HEK293 (cell line): ENCODE measurements around the gene NME1.

ENCODE experiments used
- RBAK ChIP-seq: fragments of 450-650 bp; formaldehyde crosslinking; IDR thresholded peaks from 2 replicates; pipeline ENCODE4 v1.5.1; 2016; ENCODE audit warnings: missing biosample characterization, missing genetic modification characterization
- YY1 ChIP-seq: fragments of 450-650 bp; formaldehyde crosslinking; IDR thresholded peaks from 2 replicates; pipeline ENCODE4 v1.5.1; 2018; ENCODE audit warnings: missing biosample characterization, missing genetic modification characterization
- ZEB2 ChIP-seq: fragments of 450-650 bp; formaldehyde crosslinking; IDR thresholded peaks from 2 replicates; pipeline ENCODE4 v1.5.1; 2016; ENCODE audit warnings: missing biosample characterization, missing genetic modification characterization
- ZNF132 ChIP-seq: fragments of 450-650 bp; formaldehyde crosslinking; IDR thresholded peaks from 2 replicates; pipeline ENCODE4 v1.5.1; 2017; ENCODE audit warnings: missing biosample characterization, missing genetic modification characterization, borderline replicate concordance
- ZNF184 ChIP-seq: fragments of 450-650 bp; IDR thresholded peaks from 2 replicates; pipeline ENCODE4 v1.5.1; 2018; ENCODE audit warnings: missing biosample characterization, mild to moderate bottlenecking, missing genetic modification characterization
- ZNF292 ChIP-seq: fragments of 450-650 bp; formaldehyde crosslinking; IDR thresholded peaks from 2 replicates; pipeline ENCODE4 v1.5.1; 2016; ENCODE audit warnings: low read depth, missing biosample characterization, missing genetic modification characterization, borderline replicate concordance
- ZNF311 ChIP-seq: fragments of 450-650 bp; formaldehyde crosslinking; IDR thresholded peaks from 2 replicates; pipeline ENCODE4 v1.5.1; 2017; ENCODE audit warnings: missing biosample characterization, missing genetic modification characterization, borderline replicate concordance
- ZNF335 ChIP-seq: fragments of 450-650 bp; formaldehyde crosslinking; conservative IDR thresholded peaks from 2 replicates; pipeline ENCODE4 v1.5.1; 2016; ENCODE audit warnings: missing biosample characterization, missing genetic modification characterization
- ZNF747 ChIP-seq: fragments of 450-650 bp; formaldehyde crosslinking; IDR thresholded peaks from 2 replicates; pipeline ENCODE4 v1.5.1; 2016; ENCODE audit warnings: missing biosample characterization, missing genetic modification characterization
- ZNF76 ChIP-seq: fragments of 450-650 bp; formaldehyde crosslinking; IDR thresholded peaks from 2 replicates; pipeline ENCODE4; 2016; ENCODE audit warnings: low read depth, missing biosample characterization, missing genetic modification characterization, borderline replicate concordance
- TF ChIP-seq, protein P1 (sequence below): fragments of 450-650 bp; formaldehyde crosslinking; IDR thresholded peaks from 2 replicates; pipeline ENCODE4 v1.5.1; 2016; ENCODE audit warnings: missing biosample characterization, missing genetic modification characterization
- TF ChIP-seq, protein P2 (sequence below): IDR thresholded peaks from 2 replicates; pipeline ENCODE4 v1.6.1; 2011; ENCODE audit warnings: mild to moderate bottlenecking, low read depth, low read length, borderline replicate concordance
- TF ChIP-seq, protein P3 (sequence below): fragments of 450-650 bp; formaldehyde crosslinking; IDR thresholded peaks from 2 replicates; pipeline ENCODE4 v1.5.1; 2016; ENCODE audit warnings: missing biosample characterization, missing genetic modification characterization
- TF ChIP-seq, protein P4 (sequence below): fragments of 450-650 bp; formaldehyde crosslinking; IDR thresholded peaks from 2 replicates; pipeline ENCODE4 v1.5.1; 2016; ENCODE audit warnings: missing biosample characterization, missing genetic modification characterization

DNA sequence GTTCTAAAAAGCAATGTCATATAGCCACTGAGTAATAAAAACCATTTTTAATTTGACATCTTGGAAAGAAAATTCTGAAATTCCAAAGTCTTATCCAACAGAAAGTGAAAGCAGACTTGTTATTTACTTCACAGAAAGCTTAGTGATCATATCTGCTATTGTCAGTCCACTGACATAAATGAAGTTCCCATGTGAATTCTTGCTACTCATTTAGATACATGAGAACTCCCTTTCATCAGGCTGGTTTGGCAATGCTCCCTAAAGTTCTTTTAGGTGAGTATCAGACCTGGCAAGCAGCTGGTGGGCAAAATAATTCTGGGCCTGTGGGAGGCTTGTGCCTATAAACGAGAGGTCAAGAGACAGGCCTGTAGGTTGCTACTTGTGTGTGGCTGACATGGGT, 36.3 kb downstream of the NME1 start:
- TF ChIP-seq ZNF132 (tag by site-specific recombination) (no peak), ZNF76 (tag by site-specific recombination) (no peak), RBAK (tag by site-specific recombination) (no peak), ZEB2 (tag by site-specific recombination) (no peak), ZNF335 (tag by site-specific recombination) (no peak), YY1 (tag by site-specific recombination) (no peak), ZNF747 (tag by site-specific recombination) (no peak), ZNF311 (tag by site-specific recombination) (no peak), ZNF184 (tag by site-specific recombination) (no peak), ZNF292 (tag by site-specific recombination) (no peak)
- TF ChIP-seq, protein P1, sequence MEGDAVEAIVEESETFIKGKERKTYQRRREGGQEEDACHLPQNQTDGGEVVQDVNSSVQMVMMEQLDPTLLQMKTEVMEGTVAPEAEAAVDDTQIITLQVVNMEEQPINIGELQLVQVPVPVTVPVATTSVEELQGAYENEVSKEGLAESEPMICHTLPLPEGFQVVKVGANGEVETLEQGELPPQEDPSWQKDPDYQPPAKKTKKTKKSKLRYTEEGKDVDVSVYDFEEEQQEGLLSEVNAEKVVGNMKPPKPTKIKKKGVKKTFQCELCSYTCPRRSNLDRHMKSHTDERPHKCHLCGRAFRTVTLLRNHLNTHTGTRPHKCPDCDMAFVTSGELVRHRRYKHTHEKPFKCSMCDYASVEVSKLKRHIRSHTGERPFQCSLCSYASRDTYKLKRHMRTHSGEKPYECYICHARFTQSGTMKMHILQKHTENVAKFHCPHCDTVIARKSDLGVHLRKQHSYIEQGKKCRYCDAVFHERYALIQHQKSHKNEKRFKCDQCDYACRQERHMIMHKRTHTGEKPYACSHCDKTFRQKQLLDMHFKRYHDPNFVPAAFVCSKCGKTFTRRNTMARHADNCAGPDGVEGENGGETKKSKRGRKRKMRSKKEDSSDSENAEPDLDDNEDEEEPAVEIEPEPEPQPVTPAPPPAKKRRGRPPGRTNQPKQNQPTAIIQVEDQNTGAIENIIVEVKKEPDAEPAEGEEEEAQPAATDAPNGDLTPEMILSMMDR, result no peak
- TF ChIP-seq, protein P2, sequence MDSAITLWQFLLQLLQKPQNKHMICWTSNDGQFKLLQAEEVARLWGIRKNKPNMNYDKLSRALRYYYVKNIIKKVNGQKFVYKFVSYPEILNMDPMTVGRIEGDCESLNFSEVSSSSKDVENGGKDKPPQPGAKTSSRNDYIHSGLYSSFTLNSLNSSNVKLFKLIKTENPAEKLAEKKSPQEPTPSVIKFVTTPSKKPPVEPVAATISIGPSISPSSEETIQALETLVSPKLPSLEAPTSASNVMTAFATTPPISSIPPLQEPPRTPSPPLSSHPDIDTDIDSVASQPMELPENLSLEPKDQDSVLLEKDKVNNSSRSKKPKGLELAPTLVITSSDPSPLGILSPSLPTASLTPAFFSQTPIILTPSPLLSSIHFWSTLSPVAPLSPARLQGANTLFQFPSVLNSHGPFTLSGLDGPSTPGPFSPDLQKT, result no peak
- TF ChIP-seq, protein P3, sequence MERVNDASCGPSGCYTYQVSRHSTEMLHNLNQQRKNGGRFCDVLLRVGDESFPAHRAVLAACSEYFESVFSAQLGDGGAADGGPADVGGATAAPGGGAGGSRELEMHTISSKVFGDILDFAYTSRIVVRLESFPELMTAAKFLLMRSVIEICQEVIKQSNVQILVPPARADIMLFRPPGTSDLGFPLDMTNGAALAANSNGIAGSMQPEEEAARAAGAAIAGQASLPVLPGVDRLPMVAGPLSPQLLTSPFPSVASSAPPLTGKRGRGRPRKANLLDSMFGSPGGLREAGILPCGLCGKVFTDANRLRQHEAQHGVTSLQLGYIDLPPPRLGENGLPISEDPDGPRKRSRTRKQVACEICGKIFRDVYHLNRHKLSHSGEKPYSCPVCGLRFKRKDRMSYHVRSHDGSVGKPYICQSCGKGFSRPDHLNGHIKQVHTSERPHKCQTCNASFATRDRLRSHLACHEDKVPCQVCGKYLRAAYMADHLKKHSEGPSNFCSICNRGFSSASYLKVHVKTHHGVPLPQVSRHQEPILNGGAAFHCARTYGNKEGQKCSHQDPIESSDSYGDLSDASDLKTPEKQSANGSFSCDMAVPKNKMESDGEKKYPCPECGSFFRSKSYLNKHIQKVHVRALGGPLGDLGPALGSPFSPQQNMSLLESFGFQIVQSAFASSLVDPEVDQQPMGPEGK (tag by site-specific recombination), result no peak
- TF ChIP-seq, protein P4, sequence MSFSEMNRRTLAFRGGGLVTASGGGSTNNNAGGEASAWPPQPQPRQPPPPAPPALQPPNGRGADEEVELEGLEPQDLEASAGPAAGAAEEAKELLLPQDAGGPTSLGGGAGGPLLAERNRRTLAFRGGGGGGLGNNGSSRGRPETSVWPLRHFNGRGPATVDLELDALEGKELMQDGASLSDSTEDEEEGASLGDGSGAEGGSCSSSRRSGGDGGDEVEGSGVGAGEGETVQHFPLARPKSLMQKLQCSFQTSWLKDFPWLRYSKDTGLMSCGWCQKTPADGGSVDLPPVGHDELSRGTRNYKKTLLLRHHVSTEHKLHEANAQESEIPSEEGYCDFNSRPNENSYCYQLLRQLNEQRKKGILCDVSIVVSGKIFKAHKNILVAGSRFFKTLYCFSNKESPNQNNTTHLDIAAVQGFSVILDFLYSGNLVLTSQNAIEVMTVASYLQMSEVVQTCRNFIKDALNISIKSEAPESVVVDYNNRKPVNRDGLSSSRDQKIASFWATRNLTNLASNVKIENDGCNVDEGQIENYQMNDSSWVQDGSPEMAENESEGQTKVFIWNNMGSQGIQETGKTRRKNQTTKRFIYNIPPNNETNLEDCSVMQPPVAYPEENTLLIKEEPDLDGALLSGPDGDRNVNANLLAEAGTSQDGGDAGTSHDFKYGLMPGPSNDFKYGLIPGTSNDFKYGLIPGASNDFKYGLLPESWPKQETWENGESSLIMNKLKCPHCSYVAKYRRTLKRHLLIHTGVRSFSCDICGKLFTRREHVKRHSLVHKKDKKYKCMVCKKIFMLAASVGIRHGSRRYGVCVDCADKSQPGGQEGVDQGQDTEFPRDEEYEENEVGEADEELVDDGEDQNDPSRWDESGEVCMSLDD (tag by site-specific recombination), result no peak
